ENCODE data around the gene SLC25A39.

SLC25A39 gene

GRCh38 chr17:44277976-44278375, 46.6 kb downstream of the SLC25A39 start:
- TF ChIP-seq, protein P1, sequence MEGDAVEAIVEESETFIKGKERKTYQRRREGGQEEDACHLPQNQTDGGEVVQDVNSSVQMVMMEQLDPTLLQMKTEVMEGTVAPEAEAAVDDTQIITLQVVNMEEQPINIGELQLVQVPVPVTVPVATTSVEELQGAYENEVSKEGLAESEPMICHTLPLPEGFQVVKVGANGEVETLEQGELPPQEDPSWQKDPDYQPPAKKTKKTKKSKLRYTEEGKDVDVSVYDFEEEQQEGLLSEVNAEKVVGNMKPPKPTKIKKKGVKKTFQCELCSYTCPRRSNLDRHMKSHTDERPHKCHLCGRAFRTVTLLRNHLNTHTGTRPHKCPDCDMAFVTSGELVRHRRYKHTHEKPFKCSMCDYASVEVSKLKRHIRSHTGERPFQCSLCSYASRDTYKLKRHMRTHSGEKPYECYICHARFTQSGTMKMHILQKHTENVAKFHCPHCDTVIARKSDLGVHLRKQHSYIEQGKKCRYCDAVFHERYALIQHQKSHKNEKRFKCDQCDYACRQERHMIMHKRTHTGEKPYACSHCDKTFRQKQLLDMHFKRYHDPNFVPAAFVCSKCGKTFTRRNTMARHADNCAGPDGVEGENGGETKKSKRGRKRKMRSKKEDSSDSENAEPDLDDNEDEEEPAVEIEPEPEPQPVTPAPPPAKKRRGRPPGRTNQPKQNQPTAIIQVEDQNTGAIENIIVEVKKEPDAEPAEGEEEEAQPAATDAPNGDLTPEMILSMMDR (IDR thresholded peaks at IDR 0.05) = no peak

GRCh38 chr17:44273607-44274006, 51.0 kb downstream of the SLC25A39 start:
- TF ChIP-seq, protein P1 (IDR thresholded peaks at IDR 0.05) = no peak

GRCh38 chr17:44272954-44273353, 51.7 kb downstream of the SLC25A39 start:
- TF ChIP-seq, protein P1 (IDR thresholded peaks at IDR 0.05) = no peak

DNA sequence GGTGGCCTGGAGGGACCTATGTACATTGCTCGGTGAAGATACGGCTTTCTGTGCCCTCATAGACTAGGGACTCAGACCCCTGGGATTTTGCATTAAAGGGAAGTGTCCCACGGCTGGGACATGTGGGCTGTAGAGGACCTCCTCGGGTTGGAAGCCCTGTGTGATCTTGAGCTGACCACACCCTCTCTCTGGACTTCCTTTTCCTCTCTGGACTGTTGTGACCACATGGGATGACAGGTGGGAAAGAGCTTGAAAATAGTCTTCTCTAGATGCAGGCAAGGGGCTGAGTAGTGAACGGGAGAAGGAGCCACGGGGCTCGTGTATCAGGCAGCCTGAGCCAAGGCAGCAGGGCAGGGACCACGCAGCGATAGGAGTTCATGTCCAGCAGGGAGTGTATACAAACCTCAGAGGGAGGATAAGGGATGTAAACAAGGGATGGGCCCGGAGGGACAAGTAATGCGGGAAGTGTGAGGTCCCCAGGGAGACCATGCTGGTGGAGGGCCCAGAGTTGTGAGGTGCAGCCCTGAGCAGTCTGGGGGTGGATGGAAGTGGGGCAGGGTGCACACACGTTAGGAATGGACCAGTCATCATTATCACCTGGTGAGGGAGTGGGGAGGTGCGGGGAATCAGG, 52.2 kb downstream of the SLC25A39 start:
- TF ChIP-seq, protein P1 (IDR thresholded peaks at IDR 0.05) = no peak

Measured in LNCAP (cell line).